Mucosa of gallbladder (tissue), 1 donor: ENCODE measurements around the gene GRPEL1. TPM values are rescaled to one million over a fixed set of nuclear protein-coding genes. Genes with fewer than 3 reads are reported as not detected.

ENCODE experiments used
- DNase-seq: peaks from one replicate; pipeline ENCODE4 v3.0.0-alpha.2; 2020; ENCODE audit warnings: low spot score
- total RNA-seq: library from RNA; stranded (reverse); gene quantifications from one replicate; pipeline ENCODE4 v1.2.1, GENCODE V29; 2021
- donor health status: DM: no; HTN: no; CAD: no.

GRPEL1 gene
- total RNA-seq, 1 donor from 2014 or later = 27.5 TPM

DNA sequence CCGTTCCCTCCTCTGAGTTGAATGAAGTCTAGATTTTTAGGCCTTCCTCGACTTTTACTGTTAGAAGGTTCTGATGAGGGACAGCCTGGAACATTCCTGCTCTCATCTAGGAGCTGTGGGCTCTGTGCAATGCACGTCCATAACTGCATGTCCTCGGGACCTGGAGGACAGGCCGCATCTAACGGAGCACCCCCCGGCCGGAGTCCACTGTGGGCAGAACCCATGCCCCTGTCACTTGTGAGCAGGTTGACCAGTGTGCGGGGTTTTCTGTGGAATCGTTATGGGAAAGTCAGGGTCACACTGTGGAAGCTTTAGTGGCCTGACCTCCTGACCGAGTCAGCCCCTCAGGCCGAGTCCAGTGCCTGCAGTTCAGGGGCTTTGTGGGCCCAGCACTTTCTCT is 44.0 kb downstream of the GRPEL1 start:
- DNase-seq = no peak

DNA sequence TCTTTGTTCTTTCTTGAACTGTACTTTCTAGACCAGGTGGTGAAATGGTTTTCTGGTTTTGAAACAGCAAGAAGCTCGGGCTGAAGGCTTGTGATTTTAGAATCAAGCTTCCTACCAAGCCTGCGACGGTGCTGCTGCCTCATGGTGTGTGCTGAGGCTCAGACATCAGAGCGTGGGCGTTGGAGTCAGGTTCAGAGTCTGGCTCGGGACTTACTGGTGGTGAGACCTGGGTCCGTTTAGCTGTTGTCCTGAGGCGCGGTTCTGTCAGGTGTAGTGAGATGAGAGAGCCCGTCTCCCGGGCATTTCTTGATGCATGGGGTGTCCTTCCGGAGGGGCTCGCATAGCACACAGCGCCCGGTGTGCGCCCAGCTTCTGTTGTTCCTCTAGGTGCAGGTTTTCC is 44.4 kb downstream of the GRPEL1 start:
- no peak for DNase-seq

DNA sequence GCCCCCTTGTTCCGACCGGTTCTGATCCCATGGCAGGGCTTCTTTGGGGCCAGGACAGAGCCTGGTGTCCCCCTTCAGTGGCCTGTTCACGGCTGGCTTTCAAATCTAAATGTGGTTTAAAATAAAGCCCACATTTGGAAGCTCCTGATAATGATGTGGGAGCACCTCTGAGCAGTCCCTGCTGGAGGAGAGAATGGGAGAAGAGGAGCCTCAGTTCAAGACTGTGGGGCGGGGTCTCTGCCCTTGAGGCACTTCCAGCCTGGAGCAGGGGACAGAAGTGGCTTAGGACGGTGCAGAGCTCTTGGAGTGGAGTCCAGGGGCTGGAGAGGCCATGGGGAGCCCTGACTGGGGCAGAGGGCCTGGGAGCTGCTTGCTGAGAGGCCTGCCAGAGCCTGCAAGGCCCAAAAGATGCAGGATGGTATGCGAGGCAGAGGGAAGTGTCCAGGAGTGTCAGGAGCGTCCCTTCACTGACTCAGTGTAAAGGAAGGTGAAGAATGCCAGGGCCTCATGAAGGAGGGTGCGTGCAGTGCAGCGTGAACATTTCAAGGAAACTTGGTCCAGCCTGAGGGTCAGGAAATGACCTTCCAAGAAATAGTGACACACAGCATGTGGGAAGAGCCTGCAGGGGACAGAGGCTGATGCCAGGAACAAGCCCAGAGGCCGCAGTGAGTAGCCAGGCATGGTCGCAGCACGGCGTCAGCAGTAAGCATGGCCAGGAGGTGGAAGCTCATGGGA is 45.8 kb downstream of the GRPEL1 start:
- no peak for DNase-seq

DNA sequence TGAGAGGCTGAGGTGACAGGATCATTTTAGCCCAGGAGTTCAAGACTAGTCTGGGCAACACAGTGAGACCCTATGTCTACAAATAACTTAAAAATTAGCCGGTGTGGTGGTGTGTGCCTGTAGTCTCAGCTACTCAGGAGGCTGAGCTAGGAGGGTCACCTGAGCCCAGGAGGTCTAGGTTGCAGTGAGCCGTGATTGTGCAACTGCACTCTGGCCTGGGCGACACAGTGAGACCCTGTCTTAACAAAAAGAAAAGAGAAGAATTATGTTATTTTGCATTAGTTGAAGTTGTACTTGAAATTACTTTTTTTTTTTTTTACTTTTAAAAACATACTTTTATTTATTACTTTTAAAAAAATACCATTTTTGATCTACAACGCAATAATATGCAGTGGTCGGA is 46.5 kb downstream of the GRPEL1 start:
- no peak for DNase-seq

DNA sequence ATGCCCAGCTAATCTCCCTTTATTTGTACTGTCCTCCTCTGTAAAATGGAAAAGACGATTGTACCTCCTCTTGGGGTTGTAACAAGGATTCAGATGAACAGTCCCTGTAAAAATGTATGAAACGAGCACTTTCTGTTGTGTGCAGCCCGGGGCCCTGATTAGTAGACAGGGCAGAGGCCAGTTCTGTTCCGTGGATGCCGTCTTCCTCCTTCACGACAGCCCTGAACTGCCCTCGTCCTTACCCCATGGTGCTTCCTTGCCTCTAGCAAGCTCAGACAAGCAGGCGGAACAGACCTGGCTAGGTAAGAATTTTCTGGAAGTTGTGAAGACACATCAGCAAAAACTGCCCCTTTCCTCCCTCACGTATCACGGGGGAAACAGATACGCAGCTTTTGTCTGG is 47.0 kb downstream of the GRPEL1 start:
- DNase-seq = no peak

DNA sequence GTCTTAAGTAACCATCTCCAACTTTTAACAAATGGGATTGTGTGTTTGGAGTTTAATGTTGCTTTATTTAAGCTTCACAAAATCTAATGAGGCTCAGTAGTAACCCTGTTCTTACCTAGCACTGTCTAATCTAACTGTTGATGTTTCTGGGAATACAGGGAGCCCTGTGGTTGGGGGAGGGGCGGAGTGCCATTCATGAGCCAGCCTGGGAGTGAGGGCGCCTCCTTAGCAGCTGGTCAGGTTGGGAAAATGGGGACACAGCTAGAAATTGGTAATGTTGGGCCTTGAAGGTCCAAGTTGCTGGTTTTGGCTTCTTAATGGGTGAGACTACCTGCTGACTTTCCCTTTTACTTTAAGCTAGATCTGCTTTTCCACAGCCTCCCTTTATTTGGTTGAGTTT is 47.6 kb downstream of the GRPEL1 start:
- DNase-seq = no peak

DNA sequence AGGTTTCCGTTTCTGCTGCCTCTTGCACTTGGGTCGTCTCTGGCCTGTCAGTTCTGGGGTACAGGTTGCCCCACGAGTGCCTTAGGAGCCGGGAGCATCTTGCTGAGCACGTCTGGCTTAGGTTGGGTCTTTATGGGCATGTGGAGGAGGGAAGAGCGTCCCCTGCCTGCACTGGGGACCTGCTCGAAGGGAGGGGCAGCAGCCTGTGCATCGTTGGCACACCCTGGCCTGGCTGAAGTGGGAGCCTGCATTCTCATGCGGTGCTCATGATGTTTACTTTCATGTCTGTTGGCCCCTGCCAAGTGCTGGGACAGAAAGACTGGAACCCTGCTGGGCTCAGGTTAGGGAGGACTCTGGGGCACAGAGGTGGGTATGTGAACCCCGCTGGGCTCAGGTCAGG is 48.5 kb downstream of the GRPEL1 start:
- DNase-seq = no peak

DNA sequence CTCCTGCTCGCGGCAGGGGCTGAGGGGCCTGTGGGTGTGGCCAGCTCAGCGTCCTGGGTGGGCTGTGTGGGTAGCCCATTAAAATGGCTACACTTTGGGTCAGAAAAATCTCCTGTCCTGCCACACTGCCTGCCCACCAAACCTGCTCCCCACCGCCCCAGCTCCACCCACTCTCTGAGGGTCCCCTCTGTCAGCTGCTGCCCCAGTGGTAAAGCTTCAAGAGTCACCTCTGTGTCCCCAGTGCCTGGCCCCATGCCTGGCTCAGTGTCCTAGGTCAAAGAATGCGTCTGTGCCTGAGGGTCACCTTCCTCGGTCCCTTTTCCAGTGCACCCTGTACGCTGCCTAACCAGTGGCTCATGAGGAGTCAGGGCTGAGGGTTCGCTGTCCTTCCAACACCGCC is 49.6 kb downstream of the GRPEL1 start:
- no peak for DNase-seq

DNA sequence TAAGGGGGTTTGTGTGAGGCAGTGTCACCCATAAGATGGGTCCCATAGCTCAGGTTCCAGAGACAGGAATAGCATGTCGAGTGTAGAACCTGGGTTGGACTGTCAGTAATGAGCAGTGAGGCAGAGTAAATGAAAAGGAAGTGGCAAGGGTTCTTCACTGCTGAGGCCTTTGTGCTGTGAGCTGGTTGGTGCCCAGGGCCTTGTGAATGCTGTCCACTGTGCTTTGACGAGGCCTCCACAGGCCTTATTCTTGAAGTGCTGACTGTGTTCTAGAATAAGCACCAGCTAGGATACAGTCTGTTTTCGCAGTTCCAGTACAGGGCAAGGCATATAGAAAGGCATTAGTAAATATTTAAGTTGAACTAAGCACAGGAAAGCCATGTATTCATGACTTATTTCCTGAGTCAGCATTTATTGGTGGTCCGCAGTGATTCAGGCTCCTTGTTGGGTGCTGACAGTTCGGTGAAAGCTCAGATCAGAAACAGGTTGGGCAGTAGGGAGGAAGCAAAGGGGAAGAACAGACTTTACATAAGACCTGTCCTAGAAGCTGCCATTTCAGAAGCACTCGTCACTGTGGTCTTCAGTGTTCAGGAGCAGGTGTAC is 50.3 kb downstream of the GRPEL1 start:
- no peak for DNase-seq

DNA sequence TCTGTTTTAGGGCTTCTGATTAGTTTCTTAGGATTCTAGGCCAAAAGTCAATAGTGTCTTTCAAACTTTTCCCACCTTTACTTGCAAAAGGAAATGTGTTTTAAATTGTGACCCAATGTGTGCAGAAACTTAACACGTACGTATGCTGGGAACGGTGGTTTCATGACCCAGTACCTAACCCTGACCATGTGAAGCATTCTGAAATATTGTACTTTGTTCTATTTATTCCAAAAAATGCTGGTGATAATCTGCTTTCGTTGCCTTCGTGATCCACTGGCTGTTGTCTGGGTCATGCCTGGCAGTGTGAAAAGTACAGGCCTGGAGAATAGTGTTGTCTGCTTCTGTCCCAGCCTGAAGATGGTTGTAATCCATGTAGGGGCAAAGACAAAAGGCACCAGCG is 51.4 kb downstream of the GRPEL1 start:
- DNase-seq = no peak

DNA sequence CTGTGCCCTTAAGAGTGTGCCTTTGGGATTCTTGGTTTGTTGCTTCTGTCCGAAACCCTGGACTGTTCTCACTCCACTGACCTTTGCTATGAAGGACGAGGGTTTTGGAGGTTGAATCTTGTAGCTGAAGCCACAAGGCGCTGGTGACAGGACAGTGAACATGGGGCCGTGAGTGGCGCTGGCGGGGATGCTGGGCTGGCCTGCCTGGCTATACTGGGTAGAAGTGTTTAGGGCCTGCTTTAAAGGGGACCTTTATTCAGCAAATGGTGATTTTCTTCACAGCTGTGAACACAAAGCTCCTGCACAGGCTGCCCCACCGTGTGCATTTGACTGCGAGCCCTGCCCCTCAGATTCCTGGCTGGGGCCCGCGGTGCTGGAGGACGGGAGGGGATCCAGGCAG is 51.8 kb downstream of the GRPEL1 start:
- DNase-seq = no peak

DNA sequence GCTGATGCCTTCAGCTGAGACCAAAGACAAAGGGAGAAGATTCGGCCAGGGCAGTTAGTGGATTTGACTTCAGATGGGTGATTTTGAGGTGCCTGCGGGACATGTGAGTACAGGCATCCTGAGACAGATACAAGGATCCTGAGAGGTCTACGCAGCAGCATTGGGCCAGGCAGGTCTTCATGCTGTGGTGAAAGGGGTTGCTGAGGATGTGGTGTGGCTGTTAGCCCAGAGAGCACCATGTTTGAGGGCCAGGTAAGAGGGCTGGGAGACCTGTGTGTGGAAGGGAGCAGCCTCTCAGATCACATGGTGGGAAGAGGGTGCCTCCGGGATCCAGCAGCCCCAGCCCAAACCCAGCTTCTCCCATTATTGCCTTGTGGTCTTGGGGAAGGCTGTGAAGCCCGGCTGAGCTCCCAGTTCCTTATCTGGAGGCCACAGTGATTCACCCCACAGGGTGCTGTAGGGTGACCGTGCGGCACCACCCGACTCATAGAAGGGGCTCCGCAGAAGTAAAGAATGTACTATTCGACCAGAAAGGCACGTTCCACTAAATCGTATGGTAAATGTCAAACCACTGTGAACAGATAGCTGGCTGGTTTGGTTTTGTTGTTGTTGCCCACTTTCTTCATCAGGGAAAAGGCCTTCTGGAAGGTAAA is 52.4 kb downstream of the GRPEL1 start:
- DNase-seq = no peak

DNA sequence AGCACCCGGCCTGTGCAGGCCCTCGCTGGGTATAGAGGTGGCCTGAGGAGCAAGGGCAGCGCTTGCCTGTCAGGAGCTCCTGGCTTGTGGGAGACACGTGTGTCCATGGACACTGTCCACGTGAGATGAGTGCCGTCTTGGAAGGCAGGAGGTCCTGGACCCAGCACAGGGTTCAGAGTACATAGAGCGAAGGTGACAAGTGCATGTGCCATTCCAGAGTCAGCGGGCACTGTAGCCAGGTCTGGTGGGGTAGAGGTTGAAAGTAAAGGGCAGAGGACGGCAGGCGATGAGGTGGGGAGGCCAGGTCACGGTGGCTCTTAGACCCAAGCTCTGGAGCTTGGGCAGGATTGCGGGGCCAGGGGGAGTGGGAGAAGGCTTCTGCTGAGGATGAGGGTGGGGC is 53.0 kb downstream of the GRPEL1 start:
- DNase-seq = no peak

DNA sequence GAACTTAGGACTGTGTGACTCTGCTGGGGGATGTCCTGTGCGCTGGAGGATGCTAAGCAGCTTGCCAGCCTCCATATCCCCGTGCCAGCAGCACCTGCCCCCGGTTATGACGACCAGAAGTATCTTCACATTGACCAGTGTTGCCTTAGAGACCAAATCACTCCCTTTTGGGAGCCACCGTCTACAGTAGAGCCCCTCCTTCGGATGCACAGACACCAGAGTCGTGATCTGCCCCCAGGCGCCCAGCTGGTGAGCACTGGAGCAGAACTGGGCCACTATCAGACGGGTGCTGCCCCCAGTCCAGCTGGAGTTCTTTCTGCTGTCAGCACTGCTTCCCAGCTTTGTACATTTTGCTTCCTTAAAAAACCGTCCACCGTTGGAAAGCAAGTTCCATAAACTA is 54.7 kb downstream of the GRPEL1 start:
- DNase-seq = no peak

DNA sequence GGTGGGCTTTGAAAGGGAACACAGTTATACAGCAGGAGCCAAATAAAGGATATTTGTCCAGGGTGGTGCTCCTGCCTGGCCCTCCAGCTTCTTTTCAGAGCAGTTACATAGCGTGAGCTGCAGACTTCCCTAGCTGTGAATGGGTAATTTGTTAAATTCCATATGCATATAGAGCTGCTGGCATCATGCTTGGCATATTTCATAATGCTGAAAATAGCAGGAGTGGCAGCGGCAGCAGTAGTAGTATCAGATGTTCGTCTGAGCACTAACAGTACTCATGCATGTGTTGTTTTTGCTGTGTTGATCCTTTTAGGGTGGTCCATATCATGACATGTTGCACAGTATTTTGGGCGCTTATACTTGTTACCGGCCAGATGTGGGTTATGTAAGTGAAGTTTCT is 58.3 kb downstream of the GRPEL1 start:
- DNase-seq = no peak

Other genes with a start within 250 kb of the GRPEL1 start
- 37.1 TPM for gene TBC1D14, start 158.2 kb downstream of the GRPEL1 start, total RNA-seq
- 23.9 TPM for gene TADA2B, start 24.7 kb downstream of the GRPEL1 start, total RNA-seq
- gene SORCS2, start 124.5 kb upstream of the GRPEL1 start, total RNA-seq = 1.7 TPM